Stimulated activated naive B cell treated with anti-CD40 and anti-IgM and Interleukin-4, amounts not matched to agents 10 μg/mL and 1 μg/mL and 100 μg/mL, for 72 hours (primary cell): ENCODE measurements around the gene FKBP6.
"Not testable (repeated sequence)": the region's sequence is repeated elsewhere in the genome, so short reads cannot be mapped to it uniquely, and the experiment has no call there.

Experiments used
- ATAC-seq, 2 donors: fragments of 150-1000 bp; cut with Tn5 transposase; replicated peaks; 2 replicates each; pipeline ENCODE4 v1.10.0; 2021; ENCODE audit warnings: moderate library complexity in 1 of 2
- DNase-seq: peaks from one replicate; pipeline ENCODE4 v3.0.0; 2021
- H3K27ac Mint-ChIP-seq: one replicate; pipeline ENCODE4 v1.8.0; 2022; ENCODE audit warnings: mild to moderate bottlenecking, mixed read lengths
- H3K27me3 Mint-ChIP-seq, 2 donors: one replicate each; pipeline ENCODE4 v1.8.0; 2022; ENCODE audit warnings: mixed read lengths in 2 of 2
- H3K36me3 Mint-ChIP-seq, 2 donors: one replicate each; pipeline ENCODE4 v1.8.0; 2022; ENCODE audit warnings: mixed read lengths in 2 of 2, mild to moderate bottlenecking in 1 of 2
- H3K4me1 Mint-ChIP-seq, 2 donors: one replicate each; pipeline ENCODE4 v1.8.0; 2022; ENCODE audit warnings: mixed read lengths in 2 of 2, mild to moderate bottlenecking in 1 of 2
- H3K4me3 Mint-ChIP-seq, 2 donors: one replicate each; pipeline ENCODE4 v1.8.0; 2022; ENCODE audit warnings: mild to moderate bottlenecking in 2 of 2, mixed read lengths in 2 of 2, moderate library complexity in 1 of 2
- H3K9me3 Mint-ChIP-seq, 2 donors: one replicate each; pipeline ENCODE4 v1.8.0; 2022; ENCODE audit warnings: mixed read lengths in 2 of 2, mild to moderate bottlenecking in 1 of 2

Gene FKBP6

DNA sequence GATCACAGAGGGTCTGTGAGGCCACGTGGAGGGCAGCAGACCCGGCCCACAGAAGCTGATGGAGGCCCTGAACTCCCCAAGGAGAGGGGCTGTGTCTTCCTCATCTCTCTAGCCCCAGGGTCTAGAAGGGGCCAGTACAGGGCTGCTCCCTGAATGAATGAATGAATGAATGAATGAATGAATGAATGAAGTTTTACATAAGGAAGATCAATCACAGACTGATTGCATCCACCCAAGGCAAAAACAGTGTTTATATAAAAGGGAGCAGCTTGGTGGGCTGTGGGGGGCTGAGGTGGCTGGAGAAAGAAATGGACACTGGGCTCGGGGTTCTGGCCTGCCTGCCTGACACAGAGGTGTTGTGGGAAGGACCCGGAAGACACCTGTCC, 14.4 kb upstream of the FKBP6 start:
- no peak for ATAC-seq
- peaks cover 2 to 4% of the 10 kb centered on the region in 2 donors for H3K36me3 Mint-ChIP-seq
- no peak overlapping the region for H3K4me3 Mint-ChIP-seq
- no peaks in the 10 kb centered on the region for H3K9me3 Mint-ChIP-seq
- no peak overlapping the region for H3K27ac Mint-ChIP-seq
- H3K4me1 Mint-ChIP-seq = peaks cover 9 to 10% of the 10 kb centered on the region in 2 donors
- no peak for DNase-seq
- no peaks in the 10 kb centered on the region for H3K27me3 Mint-ChIP-seq

DNA sequence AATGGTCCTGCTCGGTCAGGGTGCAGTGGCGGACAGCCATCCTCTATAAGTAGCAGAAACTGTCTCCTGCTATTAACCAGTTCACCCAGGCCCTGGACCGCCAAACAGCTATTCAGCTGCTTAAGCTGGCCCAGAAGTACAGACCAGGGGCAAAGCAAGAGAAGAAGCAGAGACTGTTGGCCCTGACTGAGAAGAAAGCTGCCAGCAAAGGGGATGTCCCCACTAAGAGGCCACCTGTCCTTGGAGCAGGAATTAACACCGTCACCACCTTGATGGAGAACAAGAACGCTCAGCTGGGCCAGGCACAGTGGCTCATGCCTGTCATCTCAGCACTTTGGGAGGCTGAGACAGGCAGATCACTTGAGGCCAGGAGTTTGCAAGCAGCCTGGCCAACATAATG, 13.7 kb upstream of the FKBP6 start:
- no peak overlapping the region for H3K4me3 Mint-ChIP-seq
- H3K4me1 Mint-ChIP-seq = peaks cover 3 to 5% of the 10 kb centered on the region in 2 donors
- no peaks in the 10 kb centered on the region for H3K36me3 Mint-ChIP-seq
- H3K27me3 Mint-ChIP-seq = no peaks in the 10 kb centered on the region
- no peaks in the 10 kb centered on the region for H3K9me3 Mint-ChIP-seq
- no peak for DNase-seq
- H3K27ac Mint-ChIP-seq = no peak overlapping the region
- ATAC-seq = no peak

DNA sequence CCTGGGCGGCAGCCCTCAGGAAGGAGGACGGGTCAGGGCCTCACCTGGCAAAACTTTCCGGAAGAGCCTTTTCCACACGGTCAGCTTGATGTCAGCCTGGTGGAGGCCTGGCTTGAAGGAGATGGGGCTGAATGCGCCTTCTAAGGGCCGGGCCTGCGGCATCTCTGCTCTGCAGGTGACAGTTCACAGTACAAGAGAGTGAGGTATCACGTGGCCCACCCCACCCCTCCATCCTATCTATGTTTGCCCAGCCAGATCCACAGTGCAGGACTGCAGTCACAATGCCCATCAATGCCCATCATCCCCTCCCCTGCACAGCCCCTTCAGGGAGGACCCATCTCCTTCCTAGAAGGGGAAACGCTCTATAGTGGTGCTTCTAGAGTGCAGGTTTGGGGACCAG, 11.4 kb upstream of the FKBP6 start:
- Mint-ChIP-seq H3K4me1 (peaks cover 0 to 5% of the 10 kb centered on the region in 2 donors), H3K36me3 (no peaks in the 10 kb centered on the region), H3K27me3 (no peaks in the 10 kb centered on the region), H3K9me3 (no peaks in the 10 kb centered on the region), H3K4me3 (no peak overlapping the region), H3K27ac (no peak overlapping the region)
- ATAC-seq (no peak), DNase-seq (no peak)

DNA sequence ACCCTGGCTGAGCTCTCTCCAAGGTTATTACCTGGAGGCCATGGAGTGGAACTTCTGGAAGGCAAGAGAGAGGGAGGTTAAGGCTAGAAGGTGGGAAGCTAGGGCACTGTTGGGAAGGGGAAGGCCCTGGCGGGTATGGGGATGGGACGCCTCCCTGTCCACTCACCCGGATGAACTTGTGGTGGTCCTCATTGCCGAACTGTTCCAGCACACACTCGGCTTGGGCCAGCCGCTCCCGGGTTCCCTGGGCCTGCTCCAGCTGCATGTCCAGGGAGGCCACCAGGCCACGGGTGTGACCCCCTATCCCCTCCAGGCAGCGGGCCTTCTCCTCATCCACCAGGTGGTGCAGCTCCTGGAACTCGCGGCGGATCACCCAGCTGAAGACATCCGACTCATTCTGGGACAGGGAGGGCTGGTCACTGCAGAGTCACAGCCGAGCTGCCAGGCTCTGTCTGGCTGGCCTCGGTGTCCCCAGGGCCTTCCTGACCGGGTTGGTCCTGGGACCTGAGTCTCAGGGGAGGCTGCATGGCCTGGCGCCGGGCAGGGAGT, 9.2 kb upstream of the FKBP6 start:
- not testable (repeated sequence) for ATAC-seq, H3K9me3 Mint-ChIP-seq, H3K27me3 Mint-ChIP-seq, DNase-seq, H3K4me1 Mint-ChIP-seq, H3K27ac Mint-ChIP-seq, H3K36me3 Mint-ChIP-seq, H3K4me3 Mint-ChIP-seq

DNA sequence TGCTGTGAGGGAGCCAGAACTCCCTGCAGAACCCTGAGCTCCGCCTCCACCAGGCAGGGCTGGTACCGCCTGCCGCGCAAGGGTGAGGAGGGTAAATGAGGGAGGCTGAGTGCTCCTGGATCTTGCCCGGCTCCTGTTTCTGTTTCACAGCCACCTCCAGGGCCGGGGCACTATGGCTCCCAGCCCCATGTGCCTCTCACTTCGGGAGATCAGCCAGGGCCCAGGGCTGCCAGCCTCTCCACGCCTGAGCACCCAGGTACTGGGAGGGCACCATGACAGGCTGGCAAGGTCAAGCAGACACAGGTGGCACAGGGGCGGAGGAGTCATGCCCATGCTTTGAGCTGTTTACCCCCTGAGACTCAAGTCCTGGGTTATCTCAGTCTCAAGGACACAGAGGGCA, 8.4 kb upstream of the FKBP6 start:
- ATAC-seq = not testable (repeated sequence)

DNA sequence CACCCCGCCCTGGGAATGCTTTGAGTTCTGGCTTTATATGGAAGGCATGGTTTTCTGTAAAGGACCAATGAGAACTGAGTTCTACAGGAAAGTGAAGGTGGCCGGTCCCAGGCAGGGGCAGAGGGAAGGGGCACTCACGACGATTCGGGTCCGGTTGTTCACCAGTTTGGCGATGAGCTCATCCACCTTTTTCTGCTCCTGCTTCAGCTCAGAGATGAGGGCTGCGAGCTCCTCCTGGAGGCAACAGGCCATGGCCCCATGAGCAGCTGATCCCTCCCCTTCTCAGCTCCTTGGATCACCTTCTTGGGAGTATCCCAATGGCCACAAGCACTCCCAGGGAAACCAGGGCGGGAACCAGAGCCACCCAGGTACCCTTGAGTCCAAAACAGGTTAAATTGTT, 8.0 kb upstream of the FKBP6 start:
- H3K4me1 Mint-ChIP-seq = peaks cover 13 to 17% of the 10 kb centered on the region in 2 donors
- not testable (repeated sequence) for H3K27me3 Mint-ChIP-seq, H3K4me3 Mint-ChIP-seq, DNase-seq, H3K27ac Mint-ChIP-seq, ATAC-seq, H3K36me3 Mint-ChIP-seq, H3K9me3 Mint-ChIP-seq

More for the DNA sequence above, 8.4 kb upstream of the FKBP6 start:
- peaks cover 10 to 18% of the 10 kb centered on the region in 2 donors for H3K4me1 Mint-ChIP-seq
- not testable (repeated sequence) for H3K9me3 Mint-ChIP-seq, H3K36me3 Mint-ChIP-seq, H3K27me3 Mint-ChIP-seq, DNase-seq, H3K27ac Mint-ChIP-seq, H3K4me3 Mint-ChIP-seq

DNA sequence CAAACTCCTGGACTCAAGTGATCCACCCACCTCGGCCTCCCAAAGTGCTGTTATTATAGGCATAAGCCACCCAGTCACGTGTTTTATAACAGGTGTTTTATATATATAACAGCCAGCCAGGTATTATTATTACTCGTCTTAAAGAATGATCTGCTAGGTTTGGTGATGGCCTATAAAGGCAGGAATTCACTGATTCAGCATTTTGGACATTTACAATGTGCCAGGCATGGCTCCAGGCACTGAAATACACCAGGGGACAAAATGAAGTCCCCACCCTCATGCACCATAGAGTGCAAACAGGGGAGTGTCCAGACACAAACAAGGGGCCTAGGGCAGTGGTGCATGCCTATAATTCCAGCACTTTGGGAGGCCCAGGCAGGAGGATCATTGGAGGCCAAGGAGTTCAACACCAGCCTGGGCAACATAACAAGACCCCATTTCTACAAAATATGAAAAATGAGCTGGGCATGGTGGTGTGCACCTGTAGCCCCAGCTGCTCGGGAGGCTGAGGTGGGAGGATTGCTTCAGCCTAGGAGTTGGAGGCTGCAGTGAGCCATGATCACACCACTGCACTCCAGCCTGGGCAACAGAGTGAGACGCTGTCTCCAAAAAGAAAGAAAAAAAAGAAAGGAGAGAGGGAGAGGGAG, 4.4 kb upstream of the FKBP6 start:
- not testable (repeated sequence) for H3K36me3 Mint-ChIP-seq, DNase-seq, H3K9me3 Mint-ChIP-seq, H3K27me3 Mint-ChIP-seq, ATAC-seq
- Mint-ChIP-seq H3K4me3 (peak overlapping the region; percentile 84 to 85), H3K27ac (peak overlapping the region; percentile 72), H3K4me1 (peaks cover 13 to 18% of the 10 kb centered on the region in 2 donors)

DNA sequence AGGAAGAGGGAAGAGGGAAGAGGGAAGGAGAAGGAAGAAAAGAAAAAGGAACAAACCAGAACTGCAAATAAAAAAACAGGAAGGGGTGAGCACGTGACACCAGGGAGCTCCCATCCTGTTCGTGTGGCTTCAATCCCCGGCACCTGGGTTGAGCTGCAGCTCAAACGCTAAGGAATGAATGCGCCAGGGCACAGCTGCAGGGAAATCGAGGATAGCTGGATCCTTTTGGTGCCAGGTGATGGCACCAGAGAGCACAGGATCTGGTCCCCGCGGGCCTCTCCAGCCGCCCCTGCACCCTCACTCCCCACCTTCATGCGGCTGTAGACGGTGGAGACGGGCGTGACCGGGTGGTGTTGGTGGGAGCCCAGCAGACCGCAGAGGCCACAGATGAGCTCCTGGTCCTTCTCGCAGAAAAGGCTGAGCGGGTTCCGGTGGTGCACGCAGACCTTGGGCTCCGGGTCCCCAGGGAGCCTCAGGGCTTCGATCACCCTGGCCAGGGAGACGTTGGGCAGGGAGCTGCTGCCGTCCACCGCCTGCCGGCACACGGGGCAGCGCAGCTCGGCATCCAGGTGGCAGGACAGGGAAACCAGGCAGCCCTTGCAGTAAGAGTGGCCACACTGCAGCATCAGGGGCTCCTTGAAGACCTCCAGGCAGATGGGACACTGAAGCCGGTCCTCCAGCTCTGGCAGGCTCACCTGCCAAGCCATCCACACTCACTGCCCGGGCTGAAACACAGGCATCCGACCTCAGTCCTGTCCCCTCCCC, 3.7 kb upstream of the FKBP6 start:
- H3K36me3 Mint-ChIP-seq, H3K27me3 Mint-ChIP-seq, H3K9me3 Mint-ChIP-seq: not testable (repeated sequence)
- Mint-ChIP-seq H3K27ac (peak overlapping the region; percentile 72), H3K4me3 (peak overlapping the region; percentile 84 to 85), H3K4me1 (peaks cover 13 to 18% of the 10 kb centered on the region in 2 donors)
- peak; percentile 30 for DNase-seq
- peak; percentile 90 to 93 for ATAC-seq

DNA sequence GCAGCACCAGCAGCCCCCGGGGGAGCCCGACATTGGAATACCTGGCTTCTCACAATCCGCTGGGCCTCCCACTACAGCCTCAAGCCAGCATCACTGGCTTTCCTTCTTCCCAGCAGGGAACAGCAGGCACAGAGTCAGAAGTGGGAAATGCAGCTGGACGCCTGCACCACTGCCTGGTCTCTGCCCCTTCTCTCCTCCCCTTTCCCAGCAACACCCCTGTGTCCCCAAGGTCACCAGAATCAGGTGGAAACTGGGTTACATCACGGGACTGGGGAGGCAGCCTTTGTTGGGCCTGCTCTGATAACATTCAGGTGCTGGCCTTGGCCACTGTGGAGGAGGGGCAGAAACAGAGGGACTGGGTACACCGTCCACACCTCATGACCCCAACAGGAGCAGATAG, 2.5 kb upstream of the FKBP6 start:
- not testable (repeated sequence) for H3K9me3 Mint-ChIP-seq, H3K4me3 Mint-ChIP-seq, ATAC-seq, H3K27ac Mint-ChIP-seq, DNase-seq, H3K36me3 Mint-ChIP-seq, H3K27me3 Mint-ChIP-seq
- peaks cover 13 to 19% of the 10 kb centered on the region in 2 donors for H3K4me1 Mint-ChIP-seq

DNA sequence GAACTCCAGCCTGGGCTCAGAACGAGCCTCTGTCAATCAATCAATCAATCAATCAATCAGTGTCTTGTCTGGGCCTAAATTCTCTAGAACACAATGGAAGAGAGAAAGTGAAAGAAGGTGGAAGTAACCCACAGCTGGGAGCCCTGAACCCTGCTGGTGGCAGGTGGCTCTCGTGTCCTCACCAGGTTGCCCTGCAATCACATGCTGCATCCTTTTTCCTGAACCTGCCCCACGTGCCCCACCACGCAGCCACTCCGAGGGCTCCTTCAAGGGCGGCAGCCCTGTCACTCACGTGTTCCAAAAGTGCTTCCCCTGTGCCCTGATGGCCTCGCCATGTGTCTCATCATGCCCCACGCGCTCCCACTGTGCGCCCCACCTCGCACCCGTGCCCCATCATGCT, 512 bp upstream of the FKBP6 start:
- not testable (repeated sequence) for H3K27me3 Mint-ChIP-seq

DNA sequence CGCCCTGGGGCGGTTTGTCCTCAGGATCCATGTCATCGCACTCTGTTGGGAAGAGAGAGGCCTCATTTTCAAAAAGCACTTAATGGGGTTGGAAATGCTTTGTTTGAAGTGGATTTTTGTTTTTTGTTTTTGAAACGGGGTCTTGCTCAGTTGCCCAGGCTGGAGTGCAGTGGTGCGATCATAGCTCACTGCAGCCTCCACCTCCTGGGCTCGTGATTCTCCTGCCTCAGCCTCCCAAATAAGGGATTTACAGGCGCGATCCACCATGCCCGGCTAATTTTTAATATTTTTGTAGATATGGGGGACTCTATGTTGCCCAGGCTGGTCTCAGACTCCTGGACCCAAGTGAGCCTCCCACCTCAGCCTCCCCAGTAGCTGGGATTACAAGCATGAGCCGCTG, 735 bp downstream of the FKBP6 start:
- Mint-ChIP-seq H3K36me3 (no peaks in the 10 kb centered on the region), H3K4me1 (peaks cover 11 to 15% of the 10 kb centered on the region in 2 donors), H3K27ac (no peak overlapping the region), H3K4me3 (no peak overlapping the region), H3K9me3 (peaks cover 0 to 4% of the 10 kb centered on the region in 2 donors), H3K27me3 (no peaks in the 10 kb centered on the region)
- ATAC-seq (no peak), DNase-seq (no peak)

More for the DNA sequence above, 512 bp upstream of the FKBP6 start:
- not testable (repeated sequence) for H3K27ac Mint-ChIP-seq, ATAC-seq, H3K36me3 Mint-ChIP-seq, H3K9me3 Mint-ChIP-seq, H3K4me3 Mint-ChIP-seq, DNase-seq
- H3K4me1 Mint-ChIP-seq = peaks cover 13 to 18% of the 10 kb centered on the region in 2 donors

DNA sequence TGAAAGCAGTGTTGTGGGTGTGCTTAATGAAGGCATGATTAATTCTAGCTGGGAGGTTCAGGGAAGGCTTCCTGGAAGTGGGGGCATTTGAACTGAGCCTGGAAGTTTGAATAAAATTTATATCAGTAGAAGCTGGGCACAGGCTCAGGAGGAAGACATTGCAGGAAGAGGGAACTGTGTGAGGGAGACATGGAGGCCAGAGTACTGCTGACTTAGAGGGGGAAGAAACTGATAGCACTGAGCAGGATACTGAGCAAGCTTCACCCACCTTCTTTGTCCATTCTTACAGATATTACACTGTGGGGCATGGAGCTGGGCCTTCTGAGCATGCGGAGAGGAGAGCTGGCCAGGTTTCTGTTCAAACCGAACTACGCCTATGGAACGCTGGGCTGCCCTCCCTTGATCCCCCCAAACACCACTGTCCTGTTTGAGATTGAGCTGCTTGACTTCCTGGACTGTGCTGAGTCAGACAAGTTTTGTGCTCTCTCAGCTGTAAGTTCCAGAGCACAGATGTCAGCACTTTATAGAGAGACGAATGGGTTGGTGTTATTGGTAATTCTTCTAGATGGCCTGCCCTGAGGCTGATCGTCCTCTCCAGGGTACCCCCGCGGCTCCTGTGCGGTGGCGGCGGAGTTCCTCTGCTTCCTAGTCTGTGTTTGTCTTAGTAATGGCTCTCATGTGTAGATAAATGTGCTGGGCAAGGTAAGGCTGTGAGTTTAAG, 2.1 kb downstream of the FKBP6 start:
- Mint-ChIP-seq H3K27me3 (no peaks in the 10 kb centered on the region), H3K4me1 (peaks cover 0 to 5% of the 10 kb centered on the region in 2 donors), H3K36me3 (no peaks in the 10 kb centered on the region), H3K27ac (no peak overlapping the region), H3K4me3 (no peak overlapping the region), H3K9me3 (peaks cover 0 to 4% of the 10 kb centered on the region in 2 donors)
- ATAC-seq (no peak), DNase-seq (no peak)

DNA sequence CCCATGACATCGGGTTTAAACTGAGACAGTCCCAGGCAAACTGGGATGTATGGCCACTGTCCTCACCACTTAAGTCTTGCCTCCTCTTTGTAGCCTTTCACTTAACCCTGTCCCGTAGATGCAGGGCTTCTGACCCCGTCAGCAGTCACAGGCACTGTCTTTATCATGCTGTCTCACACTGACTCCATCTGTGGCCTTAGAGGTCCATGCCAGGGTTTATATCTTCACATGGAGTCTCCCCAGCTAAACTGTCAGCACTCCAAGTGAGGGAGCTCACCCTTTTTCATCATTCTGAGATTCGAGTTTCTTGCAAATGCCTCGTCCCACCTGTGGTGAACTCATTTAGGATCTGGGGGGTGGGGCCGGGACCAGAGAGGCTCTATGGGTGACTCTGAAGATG, 2.8 kb downstream of the FKBP6 start:
- peaks cover 0 to 4% of the 10 kb centered on the region in 2 donors for H3K9me3 Mint-ChIP-seq
- H3K27me3 Mint-ChIP-seq = no peaks in the 10 kb centered on the region
- H3K4me3 Mint-ChIP-seq = no peak overlapping the region
- H3K36me3 Mint-ChIP-seq = no peaks in the 10 kb centered on the region
- peaks cover 0 to 5% of the 10 kb centered on the region in 2 donors for H3K4me1 Mint-ChIP-seq
- DNase-seq (no peak), ATAC-seq (no peak)
- H3K27ac Mint-ChIP-seq = no peak overlapping the region

DNA sequence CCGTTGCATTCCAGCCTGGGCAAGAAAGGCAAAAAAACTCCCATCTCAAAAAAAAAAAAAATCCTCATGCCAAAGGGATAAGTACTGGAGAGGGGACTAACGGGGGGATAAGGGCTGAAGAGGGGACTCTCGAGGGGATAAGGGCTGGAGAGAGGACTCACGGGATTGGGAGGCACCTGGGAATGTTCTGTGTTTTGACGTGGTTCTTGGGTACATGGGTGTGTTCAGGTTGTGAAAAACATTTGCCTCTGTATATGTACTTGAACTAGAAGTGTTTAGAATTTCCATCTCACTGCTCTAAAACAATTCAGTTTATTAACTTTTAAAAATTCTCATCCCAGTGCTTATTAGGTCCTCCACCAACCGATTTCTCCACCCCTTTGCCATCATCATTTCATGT, 4.5 kb downstream of the FKBP6 start:
- H3K4me1 Mint-ChIP-seq = peaks cover 0 to 5% of the 10 kb centered on the region in 2 donors
- no peak overlapping the region for H3K27ac Mint-ChIP-seq
- H3K36me3 Mint-ChIP-seq = no peaks in the 10 kb centered on the region

More for the DNA sequence above, 4.5 kb downstream of the FKBP6 start:
- DNase-seq = no peak
- Mint-ChIP-seq H3K27me3 (no peaks in the 10 kb centered on the region), H3K4me3 (no peak overlapping the region), H3K9me3 (peaks cover 0 to 4% of the 10 kb centered on the region in 2 donors)
- ATAC-seq = no peak
